MM.1S (cell line): Measurements from ENCODE around the gene GLT8D2.

Source experiments
- DNase-seq: peaks from one replicate; pipeline ENCODE4 v3.0.0-alpha.2; 2015
- H2AFZ ChIP-seq: fragments of 300-600 bp; sonication (generic); 2 replicates; pipeline ENCODE4 v1.6.0; 2016; ENCODE audit warnings: antibody characterized with exemption, low read length
- H3F3A ChIP-seq: fragments of 300-600 bp; sonication (generic); 2 replicates; pipeline ENCODE4 v1.6.1; 2016; ENCODE audit warnings: mild to moderate bottlenecking, antibody characterized with exemption, low read length, moderate library complexity, mixed read lengths; ENCODE audit not compliant: insufficient read depth
- H3K27ac ChIP-seq: fragments of 300-600 bp; sonication (generic); 2 replicates; pipeline ENCODE4 v1.5.1; 2016; ENCODE audit warnings: mild to moderate bottlenecking, low read length
- H3K27me3 ChIP-seq: fragments of 300-600 bp; sonication (generic); replicated peaks from 2 replicates; pipeline ENCODE4 v1.6.0; 2016; ENCODE audit warnings: low read length; ENCODE audit not compliant: insufficient read depth
- H3K36me3 ChIP-seq: fragments of 300-600 bp; sonication (generic); replicated peaks from 2 replicates; pipeline ENCODE4 v1.6.1; 2016; ENCODE audit warnings: mild to moderate bottlenecking, low read length, mixed read lengths; ENCODE audit not compliant: insufficient read depth
- H3K4me1 ChIP-seq: fragments of 300-600 bp; sonication (generic); 2 replicates; pipeline ENCODE4 v1.6.1; 2016; ENCODE audit warnings: low read length, mixed read lengths
- H3K4me2 ChIP-seq: fragments of 300-600 bp; sonication (generic); 2 replicates; pipeline ENCODE4 v1.6.0; 2016; ENCODE audit warnings: low read depth, low read length
- H3K4me3 ChIP-seq: fragments of 300-600 bp; sonication (generic); 2 replicates; pipeline ENCODE4 v1.5.1; 2016; ENCODE audit warnings: low read length, mixed read lengths
- H3K79me2 ChIP-seq: fragments of 300-600 bp; sonication (generic); 2 replicates; pipeline ENCODE4 v1.6.1; 2016; ENCODE audit warnings: mixed run types, low read length, mixed read lengths
- H3K9ac ChIP-seq: fragments of 300-600 bp; sonication (generic); 2 replicates; pipeline ENCODE4 v1.6.1; 2016; ENCODE audit warnings: low read length, mixed read lengths
- H3K9me2 ChIP-seq: fragments of 300-600 bp; sonication (generic); replicated peaks from 2 replicates; pipeline ENCODE4 v1.6.1; 2016; ENCODE audit warnings: mild to moderate bottlenecking, low read length, mixed read lengths; ENCODE audit not compliant: insufficient read depth
- H3K9me3 ChIP-seq: fragments of 300-600 bp; sonication (generic); replicated peaks from 2 replicates; pipeline ENCODE4 v1.6.1; 2016; ENCODE audit warnings: mild to moderate bottlenecking, low read length, mixed read lengths; ENCODE audit not compliant: insufficient read depth
- H4K20me1 ChIP-seq: fragments of 300-600 bp; sonication (generic); 2 replicates; pipeline ENCODE4 v1.6.1; 2016; ENCODE audit warnings: mild to moderate bottlenecking, low read length, moderate library complexity, mixed read lengths; ENCODE audit not compliant: insufficient read depth
- CTCF ChIP-seq: fragments of 300-600 bp; sonication (generic); IDR thresholded peaks from 2 replicates; pipeline ENCODE4 v1.5.1; 2016; ENCODE audit warnings: antibody characterized with exemption, low read length, mixed read lengths
- EZH2 ChIP-seq: fragments of 300-600 bp; sonication (generic); optimal IDR thresholded peaks from 2 replicates; pipeline ENCODE3; 2017; ENCODE audit warnings: low read depth, mild to moderate bottlenecking, antibody characterized with exemption, low read length, mixed read lengths
- EZH2phosphoT487 ChIP-seq: fragments of 300-600 bp; sonication (generic); IDR thresholded peaks from 2 replicates; pipeline ENCODE4 v1.6.1; 2018; ENCODE audit warnings: antibody characterized with exemption, low read length

The GLT8D2 gene

GRCh38 chr12:104025771-104026170 lies 24.2 kb downstream of the GLT8D2 start:
- H4K20me1 ChIP-seq = no peaks in the 10 kb centered on the region
- H3K4me1 ChIP-seq = no peaks in the 10 kb centered on the region
- H3K27me3 ChIP-seq = no peaks in the 10 kb centered on the region
- no peaks in the 10 kb centered on the region for H3K9me3 ChIP-seq
- no peak overlapping the region for H3K4me3 ChIP-seq
- H2AFZ ChIP-seq = no peak overlapping the region
- no peak overlapping the region for H3K4me2 ChIP-seq
- no peak for DNase-seq
- no peaks in the 10 kb centered on the region for H3K79me2 ChIP-seq
- TF ChIP-seq EZH2 (no peak), CTCF (no peak), EZH2phosphoT487 (no peak)
- H3K36me3 ChIP-seq = no peaks in the 10 kb centered on the region
- no peaks in the 10 kb centered on the region for H3K9me2 ChIP-seq
- H3K9ac ChIP-seq = no peak overlapping the region
- no peak overlapping the region for H3K27ac ChIP-seq
- no peaks in the 10 kb centered on the region for H3F3A ChIP-seq

GRCh38 chr12:104024348-104024747 lies 25.6 kb downstream of the GLT8D2 start:
- no peak overlapping the region for H3K4me2 ChIP-seq
- H3K9me3 ChIP-seq = no peaks in the 10 kb centered on the region
- DNase-seq = no peak
- H3K27me3 ChIP-seq = no peaks in the 10 kb centered on the region
- no peaks in the 10 kb centered on the region for H3K79me2 ChIP-seq
- TF ChIP-seq EZH2 = no peak
- no peak for TF ChIP-seq CTCF
- TF ChIP-seq EZH2phosphoT487 = no peak
- no peaks in the 10 kb centered on the region for H3F3A ChIP-seq
- H3K9ac ChIP-seq = no peak overlapping the region
- no peak overlapping the region for H3K27ac ChIP-seq
- H4K20me1 ChIP-seq = no peaks in the 10 kb centered on the region
- no peaks in the 10 kb centered on the region for H3K4me1 ChIP-seq
- no peak overlapping the region for H3K4me3 ChIP-seq
- no peak overlapping the region for H2AFZ ChIP-seq
- no peaks in the 10 kb centered on the region for H3K9me2 ChIP-seq
- no peaks in the 10 kb centered on the region for H3K36me3 ChIP-seq

- Histone ChIP-seq H3K79me2 (no peaks in the 10 kb centered on the region), H3K9ac (no peak overlapping the region), H3K27me3 (no peaks in the 10 kb centered on the region), H3K4me2 (no peak overlapping the region), H3F3A (no peaks in the 10 kb centered on the region), H3K4me3 (no peak overlapping the region), H3K4me1 (no peaks in the 10 kb centered on the region), H2AFZ (no peak overlapping the region), H3K9me3 (no peaks in the 10 kb centered on the region), H4K20me1 (no peaks in the 10 kb centered on the region), H3K9me2 (no peaks in the 10 kb centered on the region), H3K36me3 (no peaks in the 10 kb centered on the region), H3K27ac (no peak overlapping the region)
- DNase-seq = no peak
- TF ChIP-seq EZH2 = no peak
- TF ChIP-seq EZH2phosphoT487 = no peak
- no peak for TF ChIP-seq CTCF
These were observed 26.3 kb downstream of the GLT8D2 start for GRCh38 chr12:104023710-104024109.
